Activated gamma-delta T cell treated with Interleukin-2 at 50 U/mL for 16 hours (primary cell): ENCODE results near the gene CTNNA3.

ENCODE experiments used
- DNase-seq: peaks from one replicate; pipeline ENCODE4 v3.0.0-alpha.2; 2020

The CTNNA3 gene

GRCh38 chr10:66723608-66724400 lies 972.2 kb downstream of the CTNNA3 start:
- no peak for DNase-seq

- no peak for DNase-seq
These were observed 976.5 kb downstream of the CTNNA3 start for GRCh38 chr10:66719483-66719882.

GRCh38 chr10:66717231-66717981 lies 978.6 kb downstream of the CTNNA3 start:
- no peak for DNase-seq

- no peak for DNase-seq
These were observed 981.3 kb downstream of the CTNNA3 start for GRCh38 chr10:66714741-66715140.

- DNase-seq, result no peak
These were observed 982.6 kb downstream of the CTNNA3 start for GRCh38 chr10:66713387-66713786.

- no peak for DNase-seq
These were observed 997.9 kb downstream of the CTNNA3 start for GRCh38 chr10:66698069-66698468.

GRCh38 chr10:66695046-66695445 lies 1000.9 kb downstream of the CTNNA3 start:
- no peak for DNase-seq

- no peak for DNase-seq
These were observed 1011.4 kb downstream of the CTNNA3 start for GRCh38 chr10:66684581-66684980.

- DNase-seq, result no peak
These were observed 1015.1 kb downstream of the CTNNA3 start for GRCh38 chr10:66680886-66681285.

- DNase-seq, result no peak
These were observed 1017.5 kb downstream of the CTNNA3 start for GRCh38 chr10:66678521-66678920.

- DNase-seq, result no peak
These were observed 1022.9 kb downstream of the CTNNA3 start for GRCh38 chr10:66673071-66673470.

GRCh38 chr10:66671562-66671961 lies 1024.4 kb downstream of the CTNNA3 start:
- DNase-seq, result no peak

- no peak for DNase-seq
These were observed 1024.9 kb downstream of the CTNNA3 start for GRCh38 chr10:66671064-66671463.

GRCh38 chr10:66656499-66656898 lies 1039.5 kb downstream of the CTNNA3 start:
- no peak for DNase-seq

- DNase-seq, result no peak
These were observed 1041.1 kb downstream of the CTNNA3 start for GRCh38 chr10:66654861-66655260.

GRCh38 chr10:66651308-66652082 lies 1044.5 kb downstream of the CTNNA3 start:
- no peak for DNase-seq

GRCh38 chr10:66649626-66650025 lies 1046.4 kb downstream of the CTNNA3 start:
- no peak for DNase-seq

GRCh38 chr10:66642217-66642616 lies 1053.8 kb downstream of the CTNNA3 start:
- DNase-seq, result no peak

- no peak for DNase-seq
These were observed 1056.6 kb downstream of the CTNNA3 start for GRCh38 chr10:66639371-66639770.

- DNase-seq, result no peak
These were observed 1058.5 kb downstream of the CTNNA3 start for GRCh38 chr10:66637273-66638036.

- no peak for DNase-seq
These were observed 1066.0 kb downstream of the CTNNA3 start for GRCh38 chr10:66629996-66630395.

GRCh38 chr10:66627156-66627555 lies 1068.8 kb downstream of the CTNNA3 start:
- no peak for DNase-seq
